Lower leg skin (tissue), 4 donors: Measurements from ENCODE around the gene PPP2R5B. TPM values are rescaled to one million over a fixed set of nuclear protein-coding genes. Genes with fewer than 3 reads are reported as not detected.

ENCODE experiments used
- DNase-seq, 2 donors: peaks; one replicate each; pipeline ENCODE4 v3.0.0-alpha.2; 2019; ENCODE audit warnings: low spot score in 2 of 2
- H3K4me3 ChIP-seq: fragments of 200-600 bp; sonication (generic); 2 replicates; pipeline ENCODE4 v1.5.1; 2017; ENCODE audit warnings: mild to moderate bottlenecking, low read depth; ENCODE audit not compliant: poor library complexity, severe bottlenecking
- CTCF ChIP-seq, 3 donors: fragments of 450-650 bp; IDR thresholded peaks; one replicate each; pipeline ENCODE4 v1.5.1; 2016; ENCODE audit warnings: antibody characterized with exemption in 3 of 3, mild to moderate bottlenecking in 3 of 3, moderate library complexity in 2 of 3
- POLR2A ChIP-seq, 2 donors: fragments of 450-650 bp; IDR thresholded peaks; one replicate each; pipeline ENCODE4 v1.6.1; 2016 to 2017; ENCODE audit warnings: antibody characterized with exemption in 2 of 2, mild to moderate bottlenecking in 1 of 2, moderate library complexity in 1 of 2
- WGBS, 2 donors: methylation state at CpG; one replicate each; pipeline ENCODE4 v1.1.5; 2018; 5-methylcytosine and 5-hydroxymethylcytosine counted together
- intact Hi-C: fragments of 100-400 bp; cut with DNase I; formaldehyde crosslinking; loops from one replicate; pipeline ENCODE4 v1.15.0; 2023; ENCODE audit warnings: low total_unique reads
- total RNA-seq, 4 donors: library from RNA; depleted of rRNA; stranded (reverse); fragments of >200 nt; gene quantifications; one replicate each; pipeline ENCODE4 v1.1.0, GENCODE V29; 2016

Gene PPP2R5B
- total RNA-seq, 4 donors from 2014 or later: 21.8 to 43.6 (median 34.0) TPM

GRCh38 chr11:64913171-64913727 is 11.2 kb upstream of the PPP2R5B start:
- no peak overlapping the region for H3K4me3 ChIP-seq
- intact Hi-C loops: no loop called here
- DNase-seq: no peak
- WGBS, 2 donors: 91 to 99% methylated on average over 8 to 16 of the region's 18 CpGs
- TF ChIP-seq CTCF (IDR thresholded peaks at IDR 0.05) (no peak), POLR2A (IDR thresholded peaks at IDR 0.05) (no peak)

GRCh38 chr11:64914123-64914522 is 10.4 kb upstream of the PPP2R5B start:
- intact Hi-C loops: no loop called here
- 91 to 97% methylated on average over 7 to 10 of the region's 17 CpGs for WGBS, 2 donors
- H3K4me3 ChIP-seq: no peak overlapping the region
- TF ChIP-seq CTCF (IDR thresholded peaks at IDR 0.05) (no peak), POLR2A (IDR thresholded peaks at IDR 0.05) (no peak)
- DNase-seq: no peak

- TF ChIP-seq POLR2A (IDR thresholded peaks at IDR 0.05) (no peak), CTCF (IDR thresholded peaks at IDR 0.05) (no peak)
- H3K4me3 ChIP-seq: no peak overlapping the region
- intact Hi-C loops: no loop called here
- no peak for DNase-seq
- 75 to 76% methylated on average over 7 of the region's 7 CpGs for WGBS, 2 donors
Observed at GRCh38 chr11:64915376-64915887, 9.1 kb upstream of the PPP2R5B start.

GRCh38 chr11:64916040-64916774 is 8.3 kb upstream of the PPP2R5B start:
- peak; percentile 69 to 92 for DNase-seq
- WGBS, 2 donors: 2 to 7% methylated on average over 23 of the region's 23 CpGs
- intact Hi-C loops: no loop called here
- peak overlapping the region; percentile 97 for H3K4me3 ChIP-seq
- no peak for TF ChIP-seq CTCF (IDR thresholded peaks at IDR 0.05)
- TF ChIP-seq POLR2A (IDR thresholded peaks at IDR 0.05): no peak

- 0% methylated on average over 31 to 53 of the region's 57 CpGs for WGBS, 2 donors
- peak within 1 kb of the TSS; percentile 97 for H3K4me3 ChIP-seq
- peak; percentile 99 to 100 for DNase-seq
- TF ChIP-seq CTCF (IDR thresholded peaks at IDR 0.05) (no peak), POLR2A (IDR thresholded peaks at IDR 0.05) (no peak)
- intact Hi-C loops: no loop called here
Observed at GRCh38 chr11:64916775-64917662, 7.5 kb upstream of the PPP2R5B start, which contains the start of gene ATG2A. TSS of gene ATG2A (minus strand) at chr11:64917209. CDS start at chr11:64917135, 74 bp downstream.
